HG02852 (cell line): ENCODE results near the gene IL17RD.
"Not testable (repeated sequence)": the region's sequence is repeated elsewhere in the genome, so short reads cannot be mapped to it uniquely, and the experiment has no call there.

Source experiments
- ATAC-seq: cut with Tn5 transposase; IDR thresholded peaks from one replicate; pipeline ENCODE4 v1.9.1; 2021; ENCODE audit warnings: mild to moderate bottlenecking, moderate library complexity; ENCODE audit not compliant: unreplicated experiment

The IL17RD gene

GRCh38 chr3:57094575-57094974, 70.6 kb downstream of the IL17RD start:
- ATAC-seq: no peak

GRCh38 chr3:57093971-57094535, 71.1 kb downstream of the IL17RD start:
- no peak for ATAC-seq

- no peak for ATAC-seq
Observed at GRCh38 chr3:57093489-57093888, 71.7 kb downstream of the IL17RD start.

GRCh38 chr3:57091521-57092273, 73.5 kb downstream of the IL17RD start:
- ATAC-seq: no peak

GRCh38 chr3:57089043-57089442, 76.1 kb downstream of the IL17RD start:
- no peak for ATAC-seq

GRCh38 chr3:57088503-57088902, 76.7 kb downstream of the IL17RD start:
- ATAC-seq: no peak

DNA sequence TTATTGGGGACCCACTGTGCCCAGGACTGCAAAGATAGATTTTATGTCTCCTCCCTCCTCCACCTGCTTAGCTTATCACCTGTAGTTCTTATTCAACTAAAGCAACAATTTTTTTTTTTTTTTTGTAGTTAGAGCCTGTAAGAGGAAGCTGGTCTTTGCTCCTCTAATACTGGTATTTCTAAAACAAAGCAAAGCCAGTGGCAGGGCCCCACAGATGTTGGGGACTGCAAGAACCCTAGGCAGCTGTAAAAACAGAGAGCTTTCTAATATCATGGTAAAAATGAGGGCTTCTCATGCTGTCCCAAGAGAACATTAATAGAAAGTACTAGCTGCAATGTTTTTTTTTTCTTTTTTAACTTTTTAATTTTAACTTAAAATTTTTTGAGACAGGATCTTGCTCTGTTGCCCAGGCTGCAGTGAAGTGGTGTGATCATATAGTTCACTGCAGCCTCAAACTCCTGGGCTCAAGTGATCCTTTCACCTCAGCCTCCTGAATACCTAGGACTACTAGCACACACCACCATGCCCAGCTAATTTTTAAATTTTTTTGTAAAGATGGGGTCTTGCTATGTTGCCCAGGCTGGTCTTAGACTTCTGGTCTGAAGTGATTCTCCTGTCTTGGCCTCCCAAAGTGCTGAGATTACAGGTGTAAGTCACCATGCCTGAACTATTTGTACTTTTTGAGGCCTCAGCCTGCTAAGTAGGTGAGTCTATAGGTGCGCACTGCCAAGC, 77.6 kb downstream of the IL17RD start:
- ATAC-seq: no peak

DNA sequence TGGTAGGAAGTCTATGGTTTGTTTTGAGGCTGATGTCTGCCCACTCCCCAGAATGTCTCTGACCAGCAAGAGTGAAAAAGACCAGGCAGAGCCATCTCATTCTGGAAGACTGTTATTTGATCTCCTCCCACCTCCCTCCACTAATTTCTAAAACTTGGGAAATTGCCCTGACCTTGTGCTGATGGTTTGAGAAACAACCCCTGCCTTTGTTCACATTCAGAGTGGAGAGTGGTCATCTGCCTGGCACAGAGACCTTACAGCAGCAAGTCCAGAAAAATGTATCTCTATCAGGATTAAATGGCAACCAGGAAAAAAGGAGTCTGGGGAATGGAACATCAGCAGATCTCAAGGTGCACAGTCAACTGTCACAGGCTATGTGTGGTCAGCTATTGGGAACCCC, 79.0 kb downstream of the IL17RD start:
- ATAC-seq: no peak

DNA sequence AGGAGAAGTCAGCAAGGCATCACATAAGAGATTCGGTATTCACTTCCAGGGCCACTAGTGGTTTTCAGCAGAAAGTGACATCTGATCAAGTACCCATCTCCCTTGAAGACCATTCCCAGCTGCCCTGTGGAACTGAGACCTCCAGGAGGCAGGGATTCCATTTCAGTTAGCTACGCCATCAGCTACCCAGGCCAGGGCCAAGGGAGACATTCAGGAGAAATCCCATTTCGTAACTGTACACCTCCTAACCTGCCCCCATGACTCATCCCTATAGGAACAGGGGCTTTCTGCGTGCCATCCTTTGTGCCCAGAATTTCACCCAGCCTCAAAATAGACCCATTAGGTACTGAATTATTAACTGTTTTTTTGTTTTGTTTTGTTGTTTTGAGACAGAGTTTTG, 79.9 kb downstream of the IL17RD start:
- no peak for ATAC-seq

GRCh38 chr3:57083266-57083995, 81.7 kb downstream of the IL17RD start:
- ATAC-seq: not testable (repeated sequence)

DNA sequence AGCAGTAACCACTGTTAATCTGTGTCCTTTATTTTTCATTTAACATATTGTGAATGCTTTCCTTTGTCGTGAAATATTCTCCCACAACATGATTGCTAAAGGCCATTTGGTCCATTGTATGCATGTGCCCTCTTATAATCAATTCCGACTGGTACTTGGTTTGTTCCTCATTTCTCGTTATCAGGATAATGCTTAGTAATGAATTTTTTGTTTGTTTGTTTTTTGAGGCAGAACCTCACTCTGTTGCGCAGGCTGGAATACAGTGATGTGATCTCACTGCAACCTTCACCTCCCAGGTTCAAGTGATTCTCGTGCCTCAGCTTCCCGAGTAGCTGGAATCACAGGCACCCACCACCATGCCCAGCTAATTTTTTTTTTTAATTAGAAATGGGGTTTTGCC, 82.7 kb downstream of the IL17RD start:
- no peak for ATAC-seq

DNA sequence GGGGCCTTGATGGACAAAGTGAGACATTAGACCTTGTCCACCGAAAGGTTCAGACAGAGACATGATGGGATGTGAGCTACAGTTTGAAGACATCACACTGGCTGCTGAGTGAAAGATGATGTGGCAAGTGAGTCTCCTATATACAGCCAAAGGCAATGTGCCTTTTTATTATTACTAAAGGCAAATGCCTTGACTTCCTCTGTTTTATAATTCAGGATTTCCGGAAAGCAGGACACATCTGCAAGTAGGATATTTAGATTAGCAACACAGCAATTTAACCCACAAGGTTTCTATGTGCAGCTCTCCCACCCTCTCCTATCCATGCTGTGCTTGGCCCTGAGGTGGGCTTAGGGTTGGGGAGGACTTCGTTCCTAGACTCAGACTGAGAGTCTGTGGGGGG, 84.0 kb downstream of the IL17RD start:
- ATAC-seq: no peak

GRCh38 chr3:57080171-57080570, 85.0 kb downstream of the IL17RD start:
- no peak for ATAC-seq

DNA sequence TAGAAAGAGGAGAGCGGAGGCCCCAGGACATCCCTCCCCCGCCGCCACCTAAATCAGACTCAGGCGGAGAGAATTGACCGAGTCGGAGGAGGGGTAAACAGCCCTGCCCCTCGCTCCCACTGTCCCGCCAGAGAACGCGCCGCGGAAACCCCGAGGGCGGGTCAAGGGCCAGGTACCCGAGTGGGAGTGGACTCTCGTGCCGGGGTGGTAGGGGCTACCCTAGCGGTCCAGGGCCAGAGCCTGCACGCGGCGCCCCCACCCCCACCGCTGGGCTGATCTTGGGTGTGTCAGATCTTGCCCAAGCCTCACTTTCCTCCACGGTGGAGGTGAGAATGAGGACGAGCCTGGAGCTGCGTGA, 85.7 kb downstream of the IL17RD start:
- no peak for ATAC-seq

GRCh38 chr3:57078635-57079473, 86.3 kb downstream of the IL17RD start:
- no peak for ATAC-seq

DNA sequence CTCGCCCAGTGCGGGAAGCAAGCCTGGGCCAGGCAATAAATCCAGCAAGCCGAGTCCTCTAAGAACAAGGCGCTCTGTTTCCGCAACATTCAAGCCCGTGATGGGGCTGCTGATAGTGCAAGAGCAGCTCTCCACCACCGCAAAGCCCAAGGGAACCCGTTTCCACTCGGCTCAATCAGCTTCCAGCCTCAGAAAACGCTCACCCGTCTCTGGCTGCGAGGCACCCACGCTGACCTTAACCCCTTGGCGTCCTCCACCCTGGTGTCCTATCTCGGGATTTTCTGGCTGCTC, 86.9 kb downstream of the IL17RD start:
- ATAC-seq: no peak

GRCh38 chr3:57077630-57078343, 87.4 kb downstream of the IL17RD start:
- no peak for ATAC-seq

- no peak for ATAC-seq
Observed at GRCh38 chr3:57076422-57076951, 88.7 kb downstream of the IL17RD start.

DNA sequence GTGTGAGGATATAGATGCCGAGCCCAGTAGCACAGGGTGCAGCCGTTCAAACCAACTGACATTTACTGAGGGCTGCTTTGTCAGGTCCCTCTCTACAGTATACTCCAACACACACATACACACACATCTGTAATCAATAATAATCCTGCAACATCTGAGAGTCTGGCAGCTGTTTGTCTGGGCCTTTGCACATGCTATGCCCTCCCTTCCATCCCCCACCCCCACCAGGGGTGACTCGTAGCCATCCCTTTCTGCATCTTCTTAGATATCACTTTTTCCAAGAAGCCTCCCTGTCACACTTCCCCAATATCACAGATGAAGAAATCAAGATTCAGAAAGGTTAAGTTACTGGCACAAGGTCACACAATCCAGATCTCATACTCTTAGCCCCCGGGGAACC, 91.0 kb downstream of the IL17RD start:
- ATAC-seq: no peak

DNA sequence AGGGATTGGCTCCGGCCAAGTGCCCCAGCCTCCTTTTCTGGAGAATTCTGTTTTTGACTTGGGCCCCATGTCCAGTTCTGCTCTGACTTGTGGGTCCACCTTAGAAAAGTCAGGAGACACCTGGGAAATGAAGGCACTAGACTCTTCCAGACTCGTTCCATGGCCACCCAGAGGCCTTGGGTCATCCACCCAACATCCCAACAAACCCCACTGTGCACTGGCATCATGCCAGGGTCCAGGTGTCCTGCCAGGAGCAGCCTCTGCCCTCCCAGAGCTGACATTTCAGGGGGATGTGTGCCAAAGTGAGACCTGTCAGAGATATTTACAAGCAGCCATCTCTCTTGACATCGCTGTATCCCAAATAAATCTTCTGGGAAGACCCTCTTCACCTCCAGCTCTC, 91.5 kb downstream of the IL17RD start:
- no peak for ATAC-seq
